Heart right ventricle (tissue), 16 donors: Measurements from ENCODE around the gene SLC16A11. TPM values are rescaled to one million over a fixed set of nuclear protein-coding genes. Genes with fewer than 3 reads are reported as not detected.

Source experiments
- ATAC-seq, 8 donors: fragments of 200-7000 bp; cut with Tn5 transposase; one replicate each; pipeline ENCODE4 v1.9.1; 2020; ENCODE audit warnings: mild to moderate bottlenecking in 8 of 8, moderate library complexity in 8 of 8, moderate number of reproducible peaks in 1 of 8
- DNase-seq, 2 donors: peaks; one replicate each; pipeline ENCODE4 v3.0.0-alpha.2; 2020
- H3K27ac ChIP-seq, 10 donors: fragments of 200-600 bp; sonication (generic) in 2 of 10; one replicate each; pipeline versions ENCODE4 v1.5.0 to v1.8.0; 2020 to 2022; ENCODE audit warnings: mild to moderate bottlenecking in 3 of 10
- H3K27me3 ChIP-seq, 7 donors: fragments of 200-600 bp; one replicate each; pipeline ENCODE4 v1.8.0; 2021 to 2022; ENCODE audit warnings: mild to moderate bottlenecking in 2 of 7
- H3K36me3 ChIP-seq, 9 donors: fragments of 200-600 bp; sonication (generic) in 1 of 9; one replicate each; pipeline versions ENCODE4 v1.5.0 to v1.8.0; 2020 to 2022; ENCODE audit warnings: mild to moderate bottlenecking in 2 of 9
- H3K4me1 ChIP-seq, 9 donors: fragments of 200-600 bp; sonication (generic) in 1 of 9; one replicate each; pipeline versions ENCODE4 v1.5.0 to v1.8.0; 2020 to 2022; ENCODE audit warnings: mild to moderate bottlenecking in 4 of 9
- H3K4me3 ChIP-seq, 10 donors: fragments of 200-600 bp; sonication (generic) in 2 of 10; one replicate each; pipeline versions ENCODE4 v1.5.0 to v1.8.0; 2020 to 2022; ENCODE audit warnings: mild to moderate bottlenecking in 7 of 10, moderate library complexity in 2 of 10
- H3K9me3 ChIP-seq, 11 donors: fragments of 200-600 bp in 10 of 11; sonication (generic) in 2 of 11; one replicate each; pipeline versions ENCODE4 v1.5.0 to v1.8.0; 2013 to 2022; ENCODE audit warnings: mild to moderate bottlenecking in 2 of 11, control low read depth in 1 of 11, moderate library complexity in 1 of 11
- WGBS, 2 donors: extraction: QIAGEN DNeasy Blood & Tissue Kit; methylation state at CpG; one replicate each; pipeline ENCODE4 v1.1.7; 2013; ENCODE audit warnings: inconsistent platforms in 1 of 2; 5-methylcytosine and 5-hydroxymethylcytosine counted together
- intact Hi-C, 10 donors: fragments of 100-400 bp; cut with DNase I; formaldehyde crosslinking; loops; one replicate each; pipeline versions ENCODE4 v1.11.1 to v1.14.2; 2022
- polyA plus RNA-seq, 2 donors: library from polyadenylated mRNA; stranded (reverse); fragments of 200-250 nt; gene quantifications; one replicate each; pipeline ENCODE4 v1.2.3, GENCODE V29; 2013
- total RNA-seq, 10 donors: library from RNA; stranded (reverse); fragmentation: NEBNext Ultra II Directional in 3 of 10; extraction: Animal tissue kit (Norgen Biotek cat#: 25700) in 3 of 10; gene quantifications; one replicate each; pipeline versions ENCODE4 v1.2.1 to v1.2.4, GENCODE V29; 2021 to 2023
- TF ChIP-seq, protein P1 (sequence below), 9 donors: fragments of 200-600 bp; sonication (generic) in 2 of 9; IDR thresholded peaks; one replicate each; pipeline versions ENCODE4 v1.5.0 to v1.8.0; 2021 to 2022; ENCODE audit warnings: antibody characterized with exemption in 9 of 9, mild to moderate bottlenecking in 5 of 9, moderate library complexity in 1 of 9
- donor health status: Arrhythmogenic right ventricular cardiomyopathy.
- donor health status: ischemic (EF 13 %, LVEDD 7.1; RV severe dilation, severe dysfunction).
- donor health status: healthy with polysubstance abuse.
- donor health status: DM: no; HTN: yes; CAD: no.
- donor health status: DM: no; HTN: no; CAD: no.
- donor health status: ischemic (EF 25% LVEDD 6.9; RV normal size, moderate dysfunction).
- donor health status: ischemic (EF 25% LVEDD 5.7; RV mildly dilated, moderate dysfunction).
- donor health status: healthy.
- donor health status: DM: yes; HTN: yes; CAD: no.
- donor health status: Ischemic cardiomyopathy.
- donor health status: ischemic (EF 35%, LVEDD 5.7; RV mildly dilated, moderate dysfunction).
- donor health status: nonischemic (EF 11% LVEDD 7.7; RV severe dilation, severe dysfunction).
- donor health status: DM: yes; HTN: yes; CAD: no.
- donor health status: PGD.
- donor health status: ischemic (EF 29% LVEDD 5.4; RV normal size, mild dysfunction).
- donor health status: nonischemic (EF 23%, LVEDD 6.1; RV moderate dilation, normal function).

Gene SLC16A11
- total and polyA plus RNA-seq, 12 donors, result 0.19 to 2.1 (median 0.57) TPM

- peak overlapping the region; percentile 9 to 68 (median 59) for H3K4me3 ChIP-seq
Observed at GRCh38 chr17:7020894-7021664, 22.8 kb downstream of the SLC16A11 start.

GRCh38 chr17:7019839-7020519 lies 23.9 kb downstream of the SLC16A11 start:
- Histone ChIP-seq H3K36me3 (peaks cover 0 to 31% (median 0%) of the 10 kb centered on the region in 9 donors), H3K9me3 (no peaks in the 10 kb centered on the region), H3K4me3 (peak overlapping the region; percentile 28 to 80 (median 64)), H3K4me1 (peaks cover 26 to 81% (median 67%) of the 10 kb centered on the region in 9 donors), H3K27ac (peak overlapping the region; percentile 87 to 100 (median 96)), H3K27me3 (peaks cover 0 to 18% (median 10%) of the 10 kb centered on the region in 7 donors)
- WGBS, 2 donors, result 7 to 9% methylated on average over 11 to 16 of the region's 16 CpGs
- no peak for ATAC-seq
- intact Hi-C loops, result loop anchor here in 9 of 10 donors (5.0 to 10.0 kb wide), 4 partner anchors 108 to 368 kb away; partner anchors contain the start of genes XAF1 (in 6 of the 9), C17orf100 (in 1 of the 9) and MED31 (in 1 of the 9)
- peak; percentile 51 to 74 for DNase-seq
- TF ChIP-seq, protein P1, sequence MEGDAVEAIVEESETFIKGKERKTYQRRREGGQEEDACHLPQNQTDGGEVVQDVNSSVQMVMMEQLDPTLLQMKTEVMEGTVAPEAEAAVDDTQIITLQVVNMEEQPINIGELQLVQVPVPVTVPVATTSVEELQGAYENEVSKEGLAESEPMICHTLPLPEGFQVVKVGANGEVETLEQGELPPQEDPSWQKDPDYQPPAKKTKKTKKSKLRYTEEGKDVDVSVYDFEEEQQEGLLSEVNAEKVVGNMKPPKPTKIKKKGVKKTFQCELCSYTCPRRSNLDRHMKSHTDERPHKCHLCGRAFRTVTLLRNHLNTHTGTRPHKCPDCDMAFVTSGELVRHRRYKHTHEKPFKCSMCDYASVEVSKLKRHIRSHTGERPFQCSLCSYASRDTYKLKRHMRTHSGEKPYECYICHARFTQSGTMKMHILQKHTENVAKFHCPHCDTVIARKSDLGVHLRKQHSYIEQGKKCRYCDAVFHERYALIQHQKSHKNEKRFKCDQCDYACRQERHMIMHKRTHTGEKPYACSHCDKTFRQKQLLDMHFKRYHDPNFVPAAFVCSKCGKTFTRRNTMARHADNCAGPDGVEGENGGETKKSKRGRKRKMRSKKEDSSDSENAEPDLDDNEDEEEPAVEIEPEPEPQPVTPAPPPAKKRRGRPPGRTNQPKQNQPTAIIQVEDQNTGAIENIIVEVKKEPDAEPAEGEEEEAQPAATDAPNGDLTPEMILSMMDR (IDR thresholded peaks at IDR 0.05), result no peak

More at GRCh38 chr17:7020894-7021664, 22.8 kb downstream of the SLC16A11 start:
- intact Hi-C loops, result loop anchor here in 7 of 10 donors (5.0 to 10.0 kb wide), 3 partner anchors 109 to 369 kb away; partner anchors contain the start of genes C17orf100 (in 1 of the 7), MED31 (in 1 of the 7) and XAF1 (in 1 of the 7)
- DNase-seq, result no peak
- WGBS, 2 donors, result 52 to 55% methylated on average over 11 of the region's 11 CpGs
- Histone ChIP-seq H3K4me1 (peaks cover 20 to 81% (median 61%) of the 10 kb centered on the region in 9 donors), H3K9me3 (no peaks in the 10 kb centered on the region), H3K36me3 (peaks cover 0 to 38% (median 0%) of the 10 kb centered on the region in 9 donors), H3K27ac (peak overlapping the region; percentile 87 to 100 (median 96)), H3K27me3 (peaks cover 0 to 18% (median 10%) of the 10 kb centered on the region in 7 donors)
- TF ChIP-seq, protein P1 (IDR thresholded peaks at IDR 0.05), result no peak
- no peak for ATAC-seq

DNA sequence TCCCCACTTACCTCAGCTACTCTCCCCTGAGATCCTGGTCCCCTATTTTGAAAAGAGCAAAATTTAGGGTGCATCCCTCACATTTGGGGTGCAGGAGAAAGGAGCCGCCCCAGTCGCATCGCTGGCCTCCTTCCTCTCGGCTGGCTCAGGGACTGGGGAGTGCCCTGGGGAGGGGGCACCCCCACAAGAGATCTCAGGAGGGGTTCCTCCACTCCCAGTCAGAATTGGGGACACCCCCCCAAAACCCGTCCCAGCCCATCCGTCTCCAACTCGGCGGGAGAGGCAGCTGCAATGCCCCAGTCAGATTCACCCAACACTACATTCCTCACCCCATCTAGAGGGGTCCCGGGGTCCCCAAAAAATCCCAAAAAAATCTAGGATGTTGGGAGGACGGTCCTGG lies 24.5 kb downstream of the SLC16A11 start:
- no peak for ATAC-seq
- intact Hi-C loops, result loop anchor here in 6 of 10 donors (10.0 kb wide), 2 partner anchors 265 to 355 kb away; partner anchors contain the start of gene XAF1 (in 5 of the 6)
- no peaks in the 10 kb centered on the region for H3K9me3 ChIP-seq
- H3K4me3 ChIP-seq, result peak overlapping the region; percentile 28 to 80 (median 64)
- TF ChIP-seq, protein P1 (IDR thresholded peaks at IDR 0.05), result no peak
- H3K27me3 ChIP-seq, result peaks cover 0 to 18% (median 10%) of the 10 kb centered on the region in 7 donors
- H3K4me1 ChIP-seq, result peaks cover 26 to 77% (median 61%) of the 10 kb centered on the region in 9 donors
- DNase-seq, result no peak
- H3K36me3 ChIP-seq, result peaks cover 0 to 24% (median 0%) of the 10 kb centered on the region in 9 donors
- WGBS, 2 donors, result 23 to 25% methylated on average over 10 of the region's 10 CpGs
- peak overlapping the region; percentile 87 to 100 (median 96) for H3K27ac ChIP-seq
